GM19351 (cell line): ENCODE data around the gene SLC1A5.
"Not testable (repeated sequence)": the region's sequence is repeated elsewhere in the genome, so short reads cannot be mapped to it uniquely, and the experiment has no call there.

Experiments used
- ATAC-seq: cut with Tn5 transposase; IDR thresholded peaks from one replicate; pipeline ENCODE4 v1.9.1; 2021; ENCODE audit warnings: mild to moderate bottlenecking, moderate library complexity; ENCODE audit not compliant: unreplicated experiment

SLC1A5 gene

DNA sequence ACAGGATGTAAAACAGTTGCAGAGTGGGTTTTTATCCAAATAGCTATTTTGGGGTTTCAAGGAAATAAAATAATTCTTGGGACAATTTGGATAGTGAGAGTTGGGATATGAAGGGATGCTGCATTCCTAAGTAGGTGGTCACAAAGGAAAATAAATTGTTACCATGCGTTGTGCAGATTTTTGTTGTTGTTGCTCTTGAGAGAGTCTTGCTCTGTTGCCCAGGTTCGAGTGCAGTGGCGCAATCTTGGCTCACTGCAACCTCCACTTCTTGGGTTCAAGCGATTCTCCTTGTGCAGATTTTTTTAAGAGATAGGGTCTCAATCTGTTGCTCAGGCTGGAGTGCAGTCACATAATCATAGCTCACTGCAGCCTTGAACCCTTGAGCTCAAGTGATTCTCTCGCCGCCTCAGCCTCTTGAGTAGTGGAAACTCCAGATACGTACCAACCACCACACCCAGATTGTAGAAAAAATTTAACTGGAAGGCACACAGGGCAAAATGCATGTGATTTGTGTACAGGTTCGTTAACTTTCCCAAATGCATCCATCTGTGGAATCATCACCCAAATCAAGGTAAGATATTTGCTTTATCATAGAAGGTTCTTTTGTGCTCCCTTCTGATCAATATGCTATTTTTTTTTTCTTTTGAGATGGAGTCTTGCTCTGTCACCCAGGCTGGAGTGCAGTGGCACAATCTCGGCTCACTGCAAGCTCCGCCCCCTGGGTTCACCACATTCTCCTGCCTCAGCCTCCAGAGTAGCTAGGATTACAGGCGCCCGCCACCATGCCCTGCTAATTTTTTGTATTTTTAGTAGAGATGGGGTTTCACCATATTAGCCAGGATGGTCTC, 16.0 kb downstream of the SLC1A5 start:
- no peak for ATAC-seq

DNA sequence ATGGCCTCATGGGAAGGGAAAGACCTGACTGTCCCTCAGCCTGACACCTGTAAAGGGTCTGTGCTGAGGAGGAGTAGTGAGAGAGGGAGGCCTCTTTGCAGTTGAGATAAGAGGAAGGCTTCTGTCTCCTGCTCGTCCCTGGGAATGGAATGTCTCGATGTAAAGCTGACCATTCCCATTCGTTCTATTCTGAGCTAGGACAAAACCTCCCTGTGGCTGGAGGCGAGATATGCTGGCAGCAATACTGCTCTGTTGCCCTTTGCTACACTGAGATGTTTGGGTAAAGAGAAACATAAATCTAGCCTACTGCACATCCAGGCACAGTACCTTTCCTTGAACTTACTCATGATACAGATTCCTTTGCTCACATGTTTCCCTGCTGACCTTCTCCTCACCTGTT, 19.6 kb downstream of the SLC1A5 start:
- not testable (repeated sequence) for ATAC-seq

DNA sequence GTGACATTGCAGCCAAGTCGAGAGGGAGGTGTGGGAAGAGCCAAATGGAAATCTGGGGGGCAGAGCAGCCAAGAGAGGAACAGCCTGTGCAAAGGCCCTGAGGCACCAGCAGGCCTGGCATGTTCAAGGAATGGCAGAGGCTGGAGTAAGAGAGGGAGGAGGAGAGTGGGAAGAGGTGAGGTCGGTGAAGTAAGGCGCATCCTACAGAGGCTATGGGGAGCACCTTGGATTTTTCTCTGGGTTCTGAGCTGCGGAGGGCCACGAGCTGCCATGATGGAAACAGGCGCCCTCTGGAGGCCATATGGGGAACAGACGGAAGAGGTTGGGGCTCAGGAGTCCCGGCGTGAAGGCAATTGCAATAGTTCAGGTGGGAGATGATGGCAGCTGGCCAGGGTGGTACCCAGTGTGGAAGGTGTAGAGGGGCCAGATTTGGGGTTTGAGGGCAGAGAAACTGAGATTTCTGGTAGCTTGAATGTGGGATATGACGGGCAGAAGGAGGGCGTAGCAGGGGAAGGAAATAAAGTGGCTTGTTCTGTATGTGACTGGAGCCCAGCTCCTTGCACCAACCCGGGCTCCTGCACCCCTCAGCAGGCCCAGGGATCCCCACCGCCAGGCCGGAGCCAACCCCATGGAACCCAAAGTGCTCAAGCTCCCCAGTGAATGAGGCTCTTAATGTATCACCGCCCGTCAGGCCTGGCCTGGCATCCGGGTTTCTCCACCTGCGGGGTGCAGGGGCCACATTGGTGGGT, 21.7 kb downstream of the SLC1A5 start:
- no peak for ATAC-seq

DNA sequence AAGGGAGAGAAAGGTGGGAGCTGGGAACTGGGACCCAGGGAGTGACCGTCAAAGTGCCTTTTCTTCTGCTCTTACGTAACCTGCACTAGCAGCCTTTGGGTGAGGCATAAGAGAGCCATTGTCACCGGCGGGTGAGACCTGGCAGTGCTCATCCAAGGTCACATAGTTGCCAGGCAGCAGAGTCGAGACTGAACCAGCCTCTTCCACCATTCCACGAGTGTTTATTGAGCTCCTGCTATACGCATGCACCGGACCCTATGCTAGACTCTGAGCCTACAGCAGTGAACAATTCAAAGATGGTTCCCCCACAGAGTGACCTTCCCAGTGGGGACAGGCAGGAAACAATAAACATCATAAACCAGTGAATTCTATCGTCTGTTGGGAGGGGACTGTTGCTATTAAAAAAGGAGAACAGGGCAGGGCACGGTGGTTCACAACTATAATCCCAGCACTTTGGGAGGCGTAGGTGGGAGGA, 23.5 kb downstream of the SLC1A5 start:
- ATAC-seq = no peak

DNA sequence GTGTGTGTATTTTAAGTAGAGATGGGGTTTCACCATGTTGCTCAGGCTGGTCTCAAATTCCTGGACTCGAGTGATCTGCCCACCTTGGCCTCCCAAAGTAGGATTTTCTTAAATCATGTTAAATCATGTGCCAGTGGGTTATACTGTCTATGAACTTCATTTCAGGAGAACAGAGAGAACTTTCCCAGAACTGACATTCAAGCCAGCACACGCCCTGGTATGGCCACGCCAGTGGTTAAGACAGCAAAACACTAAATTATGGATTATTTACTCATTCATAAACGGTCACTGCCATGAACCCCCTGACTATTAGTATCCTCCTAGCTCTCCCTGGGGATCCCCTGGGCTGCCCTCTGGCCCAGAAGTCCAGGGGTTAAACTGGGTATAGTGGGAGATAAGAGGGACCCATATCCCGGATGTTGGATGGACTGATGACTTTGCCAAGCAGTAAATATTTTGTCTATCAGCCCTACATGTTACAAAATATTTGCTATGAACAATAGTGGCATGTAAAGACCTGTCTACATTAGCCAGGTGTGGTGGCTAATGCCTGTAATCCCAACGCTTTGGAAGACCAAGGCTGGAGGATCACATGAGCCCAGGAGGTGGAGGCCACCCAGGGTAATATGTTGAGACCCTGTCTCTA, 26.0 kb downstream of the SLC1A5 start:
- no peak for ATAC-seq

DNA sequence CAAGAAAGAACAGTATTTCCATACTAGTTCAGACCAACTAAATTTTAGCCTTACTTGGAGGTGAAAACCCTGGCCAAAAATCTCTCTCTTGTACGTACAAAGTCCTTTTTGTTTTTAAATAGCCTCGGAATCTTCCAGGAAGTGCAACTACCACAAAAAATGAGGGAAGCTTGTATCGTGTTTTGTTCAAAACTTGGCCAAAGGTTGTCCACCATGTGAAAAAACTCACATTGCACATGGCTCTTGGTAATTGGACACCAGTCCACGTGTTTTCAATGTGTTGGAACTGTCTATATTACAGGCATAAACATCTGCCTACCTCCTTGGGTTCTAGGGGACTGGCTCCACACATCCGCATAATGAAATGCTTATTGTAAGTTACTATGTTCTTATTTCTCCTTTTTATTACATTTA, 27.0 kb downstream of the SLC1A5 start:
- no peak for ATAC-seq

DNA sequence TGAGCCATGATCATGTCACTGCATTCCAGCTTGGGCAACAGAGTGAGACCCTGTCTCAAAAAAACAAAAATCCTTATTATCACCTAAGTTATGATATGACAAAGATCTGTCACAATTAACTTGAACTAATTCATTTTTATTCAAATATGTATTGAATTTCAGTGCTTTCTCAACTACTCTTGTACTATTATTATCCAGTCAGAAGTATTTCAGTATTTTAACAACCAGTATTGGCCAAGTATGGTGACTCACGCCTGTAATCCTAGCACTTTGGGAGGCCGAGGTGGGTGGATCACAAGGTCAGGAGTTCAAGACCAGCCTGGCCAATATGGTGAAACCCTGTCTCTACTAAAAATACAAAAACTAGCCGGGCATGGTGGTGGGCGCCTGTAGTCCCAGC, 27.5 kb downstream of the SLC1A5 start:
- not testable (repeated sequence) for ATAC-seq

DNA sequence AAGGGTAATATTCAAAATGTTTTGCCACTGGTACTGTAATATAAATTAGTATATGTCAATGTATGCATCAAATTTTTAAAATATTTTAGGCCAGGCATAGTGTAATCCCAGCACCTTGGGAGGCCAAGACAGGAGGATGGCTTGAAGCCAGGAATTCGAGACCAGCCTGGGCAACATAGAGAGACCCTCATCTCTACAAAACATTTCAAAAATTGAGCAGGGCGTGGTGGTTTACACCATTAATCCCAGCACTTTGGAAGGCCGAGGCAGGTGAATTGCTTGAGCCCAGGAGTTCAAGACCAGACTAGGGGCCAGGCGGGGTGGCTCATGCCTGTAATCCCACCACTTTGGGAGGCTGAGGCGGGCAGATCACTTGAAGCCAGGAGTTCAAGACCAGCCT, 28.0 kb downstream of the SLC1A5 start:
- no peak for ATAC-seq

DNA sequence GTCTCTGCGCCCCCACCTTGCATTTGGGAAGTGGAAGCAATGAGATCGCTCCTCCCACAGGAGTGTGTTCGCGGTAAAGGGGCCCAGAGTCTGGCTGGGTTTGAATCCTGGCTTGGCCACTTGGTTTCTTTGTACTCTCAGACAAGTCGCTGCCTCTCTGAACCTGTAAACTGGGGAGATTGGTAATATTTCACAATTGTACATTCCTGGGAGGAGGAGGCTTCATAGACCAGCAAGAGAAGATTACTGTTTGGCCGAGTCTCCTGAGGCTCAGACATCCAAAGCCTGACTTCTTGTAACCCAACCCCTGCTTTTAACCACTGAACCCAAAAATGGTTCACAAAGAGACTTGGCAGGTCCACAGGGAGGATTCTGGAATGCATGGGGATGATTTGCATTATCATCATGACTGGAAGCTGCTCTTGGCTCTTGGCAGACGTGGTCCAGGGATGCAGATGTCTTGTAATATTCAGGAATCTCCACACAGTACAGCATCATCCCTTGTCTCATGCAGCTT, 28.5 kb downstream of the SLC1A5 start:
- no peak for ATAC-seq

DNA sequence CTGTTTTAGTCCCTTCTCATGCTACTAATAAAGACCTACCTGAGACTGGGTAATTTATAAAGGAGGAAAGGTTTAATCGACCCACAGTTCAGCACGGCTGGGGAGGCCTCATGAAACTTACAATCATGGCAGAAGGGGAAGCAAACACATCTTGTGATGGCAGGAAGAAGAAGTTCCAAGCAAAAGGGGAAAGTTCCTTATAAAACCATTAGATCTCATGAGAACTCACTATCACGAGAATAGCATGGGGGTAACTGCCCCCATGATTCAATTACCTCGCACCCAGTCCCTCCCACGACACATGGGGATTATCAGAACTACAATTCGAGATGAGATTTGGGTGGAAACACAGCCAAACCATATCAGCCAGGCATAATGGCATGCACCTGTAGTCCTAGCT, 29.2 kb downstream of the SLC1A5 start:
- ATAC-seq = no peak

DNA sequence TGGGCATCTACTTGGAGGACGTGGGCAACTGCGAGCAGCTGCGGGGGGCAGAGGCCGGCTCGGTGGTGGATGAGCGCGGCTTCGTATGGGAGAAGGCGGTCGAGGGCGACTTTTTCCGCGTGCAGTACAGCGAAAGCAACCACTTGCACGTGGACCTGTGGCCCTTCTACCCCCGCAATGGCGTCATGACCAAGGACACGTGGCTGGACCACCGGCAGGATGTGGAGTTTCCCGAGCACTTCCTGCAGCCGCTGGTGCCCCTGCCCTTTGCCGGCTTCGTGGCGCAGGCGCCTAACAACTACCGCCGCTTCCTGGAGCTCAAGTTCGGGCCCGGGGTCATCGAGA, 31.9 kb downstream of the SLC1A5 start:
- no peak for ATAC-seq

DNA sequence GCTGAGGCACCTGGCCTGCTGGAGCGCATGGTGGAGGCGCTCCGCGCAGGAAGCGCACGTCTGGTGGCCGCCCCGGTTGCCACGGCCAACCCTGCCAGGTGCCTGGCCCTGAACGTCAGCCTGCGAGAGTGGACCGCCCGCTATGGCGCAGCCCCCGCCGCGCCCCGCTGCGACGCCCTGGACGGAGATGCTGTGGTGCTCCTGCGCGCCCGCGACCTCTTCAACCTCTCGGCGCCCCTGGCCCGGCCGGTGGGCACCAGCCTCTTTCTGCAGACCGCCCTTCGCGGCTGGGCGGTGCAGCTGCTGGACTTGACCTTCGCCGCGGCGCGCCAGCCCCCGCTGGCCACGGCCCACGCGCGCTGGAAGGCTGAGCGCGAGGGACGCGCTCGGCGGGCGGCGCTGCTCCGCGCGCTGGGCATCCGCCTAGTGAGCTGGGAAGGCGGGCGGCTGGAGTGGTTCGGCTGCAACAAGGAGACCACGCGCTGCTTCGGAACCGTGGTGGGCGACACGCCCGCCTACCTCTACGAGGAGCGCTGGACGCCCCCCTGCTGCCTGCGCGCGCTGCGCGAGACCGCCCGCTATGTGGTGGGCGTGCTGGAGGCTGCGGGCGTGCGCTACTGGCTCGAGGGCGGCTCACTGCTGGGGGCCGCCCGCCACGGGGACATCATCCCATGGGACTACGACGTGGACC, 32.4 kb downstream of the SLC1A5 start:
- ATAC-seq = no peak

DNA sequence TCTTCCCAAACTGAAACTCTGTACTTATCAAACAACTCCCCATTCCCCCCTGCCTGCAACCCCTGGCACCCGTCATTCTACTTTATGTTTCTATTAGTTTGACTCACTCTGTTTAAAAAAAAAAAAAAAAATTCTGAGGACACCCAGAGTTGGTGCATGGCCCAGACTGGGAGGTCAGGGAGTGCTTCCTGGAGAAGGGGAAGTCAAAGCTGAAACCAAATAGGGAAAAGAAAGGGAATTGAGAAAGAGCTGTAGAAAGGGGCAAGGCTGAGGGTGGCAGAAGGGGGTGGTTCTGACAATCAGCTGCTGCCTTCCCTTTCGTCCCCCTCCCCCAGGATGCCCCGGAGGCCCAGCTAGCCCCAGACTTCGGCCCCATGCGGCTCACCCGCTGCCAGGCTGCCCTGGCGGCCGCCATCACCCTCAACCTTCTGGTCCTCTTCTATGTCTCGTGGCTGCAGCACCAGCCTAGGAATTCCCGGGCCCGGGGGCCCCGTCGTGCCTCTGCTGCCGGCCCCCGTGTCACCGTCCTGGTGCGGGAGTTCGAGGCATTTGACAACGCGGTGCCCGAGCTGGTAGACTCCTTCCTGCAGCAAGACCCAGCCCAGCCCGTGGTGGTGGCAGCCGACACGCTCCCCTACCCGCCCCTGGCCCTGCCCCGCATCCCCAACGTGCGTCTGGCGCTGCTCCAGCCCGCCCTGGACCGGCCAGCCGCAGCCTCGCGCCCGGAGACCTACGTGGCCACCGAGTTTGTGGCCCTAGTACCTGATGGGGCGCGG, 33.1 kb downstream of the SLC1A5 start:
- ATAC-seq = no peak

DNA sequence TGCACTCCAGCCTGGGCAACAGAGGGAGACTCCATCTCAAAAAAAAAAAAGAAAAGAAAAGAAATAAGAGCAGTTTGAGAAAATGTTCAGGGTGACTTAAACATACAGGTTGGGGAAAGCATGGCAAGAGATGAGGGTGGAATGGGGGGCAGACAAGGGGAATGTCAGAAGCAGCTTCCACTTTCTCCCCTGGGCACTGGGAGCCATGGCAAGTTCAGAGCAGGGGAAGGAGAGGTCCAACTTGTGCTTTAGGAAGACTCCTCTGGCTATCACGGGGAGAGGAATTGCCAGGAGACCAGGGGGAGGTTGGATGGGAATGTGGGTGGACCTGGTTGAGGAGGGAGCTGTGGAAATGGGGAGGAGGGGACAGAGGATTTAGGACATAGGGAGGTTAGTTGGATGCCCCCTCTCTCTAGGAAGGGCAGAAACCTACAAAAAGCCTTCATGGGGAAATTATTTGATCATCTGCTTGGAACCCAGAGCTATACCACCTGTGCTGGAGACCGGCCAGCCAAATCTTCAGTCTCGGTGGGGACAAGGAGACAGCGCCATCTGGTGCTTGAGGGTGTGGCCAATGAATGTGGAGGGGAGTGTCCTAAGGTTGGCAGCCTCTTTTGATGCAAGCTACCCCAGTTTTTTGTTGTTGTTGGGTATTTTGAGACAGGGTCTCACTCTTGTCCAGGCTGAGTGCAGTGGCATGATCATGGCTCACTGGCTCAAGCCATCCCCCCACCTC, 34.8 kb downstream of the SLC1A5 start:
- ATAC-seq = no peak

DNA sequence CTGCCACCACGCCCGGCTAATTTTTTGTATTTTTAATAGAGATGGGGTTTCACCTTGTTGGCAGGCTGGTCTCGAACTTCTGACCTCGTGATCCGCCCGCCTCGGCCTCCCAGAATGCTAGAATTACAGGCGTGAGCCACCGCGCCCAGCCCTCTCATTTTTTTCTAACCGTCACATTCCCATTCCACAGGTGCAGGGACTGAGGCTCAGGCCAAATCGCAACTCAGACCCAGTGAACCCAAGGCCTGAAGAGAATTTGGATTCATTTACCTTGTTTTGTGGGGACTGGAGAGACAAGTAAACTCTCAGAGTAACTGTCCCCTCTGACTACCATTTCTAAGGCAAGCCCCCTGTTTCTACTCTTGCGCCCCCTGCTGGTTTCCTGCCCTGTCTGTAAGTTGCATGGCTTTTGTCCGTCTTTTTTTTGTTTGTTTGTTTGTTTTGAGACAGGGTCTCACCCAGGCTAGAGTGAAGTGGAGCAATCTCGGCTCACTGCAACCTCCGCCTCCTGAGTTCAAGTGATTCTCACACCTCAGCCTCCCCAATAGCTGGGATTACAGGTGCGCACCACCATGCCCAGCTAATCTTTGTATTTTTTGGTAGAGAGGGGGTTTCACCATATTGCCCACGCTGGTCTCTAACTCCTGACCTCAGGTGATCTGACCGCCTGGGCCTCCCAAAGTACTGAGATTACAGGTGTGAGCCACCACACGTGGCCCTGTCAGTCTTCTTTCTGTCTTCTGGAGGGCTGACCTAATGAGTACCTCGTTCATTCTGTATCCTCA, 39.9 kb downstream of the SLC1A5 start:
- ATAC-seq = no peak

DNA sequence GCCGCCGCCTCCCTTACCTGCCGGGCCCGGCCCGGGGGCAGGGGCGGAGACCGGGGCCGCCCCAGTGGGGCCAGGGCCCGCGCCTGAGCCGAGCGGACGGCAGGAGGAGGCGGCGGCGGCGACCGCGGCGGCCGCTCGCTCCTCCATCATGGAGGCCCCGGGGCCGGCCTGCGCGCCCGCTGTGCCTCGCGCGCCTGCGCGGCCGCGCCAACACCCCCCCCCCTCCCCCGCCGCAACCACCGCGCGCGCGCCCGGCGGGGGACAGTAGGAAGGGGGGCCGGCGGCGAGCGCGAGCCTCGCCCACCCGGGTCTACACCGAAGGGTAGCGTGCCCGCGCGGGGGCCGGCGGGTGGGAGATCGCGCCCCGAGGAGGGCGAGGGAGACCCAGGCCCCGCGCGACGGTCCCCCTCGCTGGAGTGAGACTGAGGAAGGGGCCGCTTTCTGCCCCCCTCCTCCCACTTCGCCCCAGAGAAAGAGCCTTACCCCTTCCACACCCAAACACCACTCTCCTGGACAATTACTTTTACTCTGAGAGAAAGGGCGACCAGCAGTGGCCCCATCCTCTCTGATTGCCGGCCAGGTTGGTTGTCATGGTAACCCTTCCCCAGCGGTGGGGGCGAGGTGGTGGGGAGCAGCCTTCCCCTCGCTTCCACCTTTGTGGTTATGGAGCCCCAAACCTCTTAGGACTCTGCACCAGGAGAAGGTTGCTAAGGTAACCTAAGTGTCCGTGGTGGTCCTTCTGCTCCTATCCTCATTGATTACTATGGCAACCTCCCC, 41.9 kb downstream of the SLC1A5 start, which contains the start of gene STRN4:
Gene STRN4 (minus strand): TSS at position 170 of the 777 bp plus-strand sequence. CDS start 20 bp downstream, at position 150.
- ATAC-seq = no peak

DNA sequence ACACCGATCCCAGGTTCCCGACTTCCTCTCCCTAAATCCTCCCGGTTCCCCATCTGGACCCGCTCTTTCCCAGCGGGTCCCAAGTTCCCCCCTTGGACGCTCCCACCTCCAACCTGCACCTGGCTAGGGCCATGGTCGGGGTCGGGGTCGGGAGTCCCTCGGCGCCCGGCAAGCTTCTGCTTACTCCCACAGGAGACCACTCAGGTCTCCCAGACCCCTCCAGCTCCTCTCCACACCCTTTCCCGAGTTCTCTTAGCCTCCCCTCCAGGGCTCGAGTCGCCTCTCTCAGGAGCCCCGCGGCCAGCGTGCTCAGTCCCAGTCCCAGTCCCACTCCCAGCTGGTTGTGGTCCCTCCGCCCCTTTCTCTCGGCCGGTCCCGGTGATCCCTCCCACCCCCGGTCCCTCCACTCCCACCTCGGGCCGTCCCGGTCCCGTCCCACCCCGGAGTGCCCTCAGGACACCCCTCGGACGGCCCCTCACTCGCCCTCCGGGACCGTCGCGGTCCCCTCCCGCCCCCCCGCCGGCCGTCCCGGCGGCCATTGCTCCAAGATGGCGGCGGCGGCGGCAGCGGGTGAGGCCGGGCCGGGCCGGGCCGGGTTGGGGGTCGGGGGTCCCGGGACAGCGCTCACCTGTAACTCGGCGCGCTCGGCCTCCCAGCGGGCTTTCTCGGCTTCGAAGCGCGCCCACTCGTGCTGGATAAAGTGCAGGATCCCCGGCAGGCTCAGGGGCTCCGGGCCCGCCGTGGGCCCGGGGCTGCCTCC, 42.7 kb downstream of the SLC1A5 start, which contains the start of gene FKRP:
Gene FKRP (plus strand): TSS at position 537 of the 760 bp plus-strand sequence. CDS start 9,394 bp downstream, outside the sequence.
- no peak for ATAC-seq
